Breast epithelium (tissue), 4 donors: ENCODE data around the gene SOD2. TPM values are rescaled to one million over a fixed set of nuclear protein-coding genes. Genes with fewer than 3 reads are reported as not detected.
"Not testable (repeated sequence)": the region's sequence is repeated elsewhere in the genome, so short reads cannot be mapped to it uniquely, and the experiment has no call there.

Experiments
- DNase-seq, 2 donors: peaks; one replicate each; pipeline ENCODE4 v3.0.0-alpha.2; 2019; ENCODE audit warnings: low spot score in 2 of 2
- H3K27ac ChIP-seq, 2 donors: fragments of 200-600 bp; sonication (generic) in 1 of 2; one replicate each; pipeline ENCODE4 v1.5.1; 2016 to 2019; ENCODE audit warnings: mild to moderate bottlenecking in 1 of 2
- H3K27me3 ChIP-seq, 2 donors: fragments of 200-600 bp; sonication (generic) in 1 of 2; one replicate each; pipeline versions ENCODE4 v1.5.1 to v1.6.0; 2017 to 2019; ENCODE audit warnings: control low read depth in 1 of 2, mild to moderate bottlenecking in 1 of 2
- H3K36me3 ChIP-seq: fragments of 200-600 bp; one replicate; pipeline ENCODE4 v1.5.1; 2019
- H3K4me1 ChIP-seq, 2 donors: fragments of 200-600 bp; sonication (generic); one replicate each; pipeline ENCODE4 v1.5.1; 2016 to 2019; ENCODE audit warnings: control low read depth in 1 of 2
- H3K4me3 ChIP-seq, 3 donors: fragments of 200-600 bp; sonication (generic); 1 replicate in 2 of 3; 2 replicates in 1 of 3; pipeline ENCODE4 v1.5.1; 2016 to 2019; ENCODE audit warnings: mild to moderate bottlenecking in 3 of 3, moderate library complexity in 2 of 3
- H3K9me3 ChIP-seq, 2 donors: fragments of 200-600 bp; sonication (generic) in 1 of 2; one replicate each; pipeline ENCODE4 v1.5.1; 2016 to 2019; ENCODE audit warnings: control low read depth in 1 of 2
- CTCF ChIP-seq, 3 donors: fragments of 450-650 bp; IDR thresholded peaks; one replicate each; pipeline ENCODE4 v1.5.1; 2016 to 2017; ENCODE audit warnings: antibody characterized with exemption in 3 of 3, mild to moderate bottlenecking in 3 of 3, moderate library complexity in 3 of 3
- POLR2A ChIP-seq: fragments of 450-650 bp; IDR thresholded peaks from one replicate; pipeline ENCODE4 v1.6.1; 2016; ENCODE audit warnings: antibody characterized with exemption, mild to moderate bottlenecking, moderate library complexity
- POLR2AphosphoS5 ChIP-seq, 3 donors: sonication (generic); formaldehyde crosslinking; IDR thresholded peaks; one replicate each; pipeline ENCODE4 v1.6.1; 2017; ENCODE audit warnings: antibody characterized with exemption in 3 of 3
- intact Hi-C: fragments of 100-400 bp; cut with DNase I; formaldehyde crosslinking; loops from one replicate; pipeline ENCODE4 v1.15.1; 2023; ENCODE audit warnings: low total_unique reads
- total RNA-seq, 3 donors: library from RNA; depleted of rRNA; stranded (reverse); fragments of >200 nt; gene quantifications; one replicate each; pipeline ENCODE4 v1.1.0, GENCODE V29; 2016

SOD2 gene
- total RNA-seq, 3 donors from 2014 or later: 999 to 1,273 (median 1,163) TPM

- no peak for TF ChIP-seq CTCF (IDR thresholded peaks at IDR 0.05)
- TF ChIP-seq POLR2AphosphoS5 (IDR thresholded peaks at IDR 0.05): peak in 1 of 3 donors; percentile 31
- no peak for DNase-seq
- H3K27me3 ChIP-seq: no peaks in the 10 kb centered on the region
- peak overlapping the region; percentile 93 to 97 for H3K27ac ChIP-seq
- no peaks in the 10 kb centered on the region for H3K9me3 ChIP-seq
- intact Hi-C loops: loop anchor here (2.0 to 5.0 kb wide), 2 partner anchors 35 to 95 kb away; partner anchors contain the start of genes TCP1 and WTAP
- no peaks in the 10 kb centered on the region for H3K36me3 ChIP-seq
- H3K4me3 ChIP-seq: peak overlapping the region; percentile 94 to 95 (median 95)
- peaks cover 0 to 11% of the 10 kb centered on the region in 2 donors for H3K4me1 ChIP-seq
Observed at GRCh38 chr6:159691963-159692287, 1.1 kb downstream of the SOD2 start.

- peak overlapping the region; percentile 93 to 97 for H3K27ac ChIP-seq
- H3K36me3 ChIP-seq: no peaks in the 10 kb centered on the region
- peak in 2 of 3 donors; percentile 19 to 63 for TF ChIP-seq POLR2AphosphoS5 (IDR thresholded peaks at IDR 0.05)
- TF ChIP-seq CTCF (IDR thresholded peaks at IDR 0.05): peak; percentile 89 to 97 (median 94)
- TF ChIP-seq POLR2A: no peak
- DNase-seq: no peak
- H3K4me3 ChIP-seq: peak overlapping the region; percentile 94 to 95 (median 95)
- intact Hi-C loops: loop anchor here (5.0 kb wide), 1 partner anchor 96 kb away; the partner anchor contains the start of gene TCP1
- H3K27me3 ChIP-seq: no peaks in the 10 kb centered on the region
- H3K9me3 ChIP-seq: no peaks in the 10 kb centered on the region
- peaks cover 0 to 11% of the 10 kb centered on the region in 2 donors for H3K4me1 ChIP-seq
Observed at GRCh38 chr6:159691133-159691962, 1.7 kb downstream of the SOD2 start.

GRCh38 chr6:159690135-159690534, 2.9 kb downstream of the SOD2 start:
- H3K9me3 ChIP-seq, H3K27me3 ChIP-seq, H3K27ac ChIP-seq, H3K36me3 ChIP-seq, DNase-seq: not testable (repeated sequence)
- intact Hi-C loops: loop anchor here (5.0 kb wide), 1 partner anchor 97 kb away; the partner anchor contains the start of gene TCP1
- Histone ChIP-seq H3K4me1 (peaks cover 0 to 11% of the 10 kb centered on the region in 2 donors), H3K4me3 (peak overlapping the region; percentile 20 to 95 (median 94))

GRCh38 chr6:159689001-159689400, 4.0 kb downstream of the SOD2 start:
- H3K27ac ChIP-seq: peak overlapping the region; percentile 10 to 29
- H3K36me3 ChIP-seq: no peaks in the 10 kb centered on the region
- H3K4me3 ChIP-seq: peak overlapping the region; percentile 20 to 95 (median 94)

GRCh38 chr6:159688266-159688905, 4.7 kb downstream of the SOD2 start:
- H3K36me3 ChIP-seq: no peaks in the 10 kb centered on the region
- intact Hi-C loops: no loop called here

More at GRCh38 chr6:159689001-159689400, 4.0 kb downstream of the SOD2 start:
- TF ChIP-seq POLR2AphosphoS5 (IDR thresholded peaks at IDR 0.05): peak in 1 of 3 donors; percentile 71
- TF ChIP-seq POLR2A: no peak
- DNase-seq: no peak
- Histone ChIP-seq H3K4me1 (peaks cover 0 to 8% of the 10 kb centered on the region in 2 donors), H3K27me3 (no peaks in the 10 kb centered on the region), H3K9me3 (no peaks in the 10 kb centered on the region)
- intact Hi-C loops: no loop called here

More at GRCh38 chr6:159688266-159688905, 4.7 kb downstream of the SOD2 start:
- Histone ChIP-seq H3K4me3 (peak overlapping the region in 2 of 3 donors; percentile 94 to 95), H3K9me3 (no peaks in the 10 kb centered on the region), H3K27ac (no peak overlapping the region), H3K27me3 (no peaks in the 10 kb centered on the region), H3K4me1 (peaks cover 0 to 6% of the 10 kb centered on the region in 2 donors)
- no peak for TF ChIP-seq POLR2AphosphoS5 (IDR thresholded peaks at IDR 0.05)
- TF ChIP-seq POLR2A: no peak
- no peak for TF ChIP-seq CTCF (IDR thresholded peaks at IDR 0.05)
- DNase-seq: no peak
